Adrenal gland (tissue), 5 donors: ENCODE measurements around the gene CACNA1A.

Experiments used
- POLR2A ChIP-seq, 2 donors: fragments of 450-650 bp; IDR thresholded peaks; one replicate each; pipeline ENCODE4 v1.6.1; 2017; ENCODE audit warnings: antibody characterized with exemption in 2 of 2, mild to moderate bottlenecking in 2 of 2, moderate library complexity in 1 of 2
- TF ChIP-seq, protein P1 (sequence below), 6 experiments: fragments of 450-650 bp in 4 of 6; fragments of 200-600 bp in 2 of 6; sonication (generic) in 1 of 6; IDR thresholded peaks; 1 replicate in 5 of 6; 2 replicates in 1 of 6; pipeline versions ENCODE4 v1.5.1 to v1.8.0; 2016 to 2021; ENCODE audit warnings: antibody characterized with exemption in 6 of 6, mild to moderate bottlenecking in 2 of 6, moderate library complexity in 1 of 6
- donor health status: DM: no; HTN: no; CAD: no.

DNA sequence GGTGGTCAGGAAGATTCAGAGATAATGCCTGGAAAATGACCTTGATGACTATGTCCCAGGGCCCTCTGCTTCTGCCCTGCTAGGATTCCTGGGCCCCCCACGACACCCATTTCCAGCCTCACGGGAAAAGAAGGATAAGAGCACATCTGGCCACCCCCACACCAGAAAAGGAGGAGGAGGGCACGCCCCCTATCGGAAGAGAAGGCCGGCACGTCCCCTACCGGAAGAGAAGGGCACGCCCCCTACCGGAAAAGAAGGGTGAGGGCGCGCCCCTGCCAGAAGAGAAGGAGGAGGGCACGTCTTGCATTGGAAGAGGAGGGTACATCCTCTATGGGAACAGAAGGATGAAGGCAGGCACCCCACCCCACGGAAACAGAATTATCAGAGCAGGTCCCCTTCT, 271.8 kb downstream of the CACNA1A start:
- TF ChIP-seq, protein P1, sequence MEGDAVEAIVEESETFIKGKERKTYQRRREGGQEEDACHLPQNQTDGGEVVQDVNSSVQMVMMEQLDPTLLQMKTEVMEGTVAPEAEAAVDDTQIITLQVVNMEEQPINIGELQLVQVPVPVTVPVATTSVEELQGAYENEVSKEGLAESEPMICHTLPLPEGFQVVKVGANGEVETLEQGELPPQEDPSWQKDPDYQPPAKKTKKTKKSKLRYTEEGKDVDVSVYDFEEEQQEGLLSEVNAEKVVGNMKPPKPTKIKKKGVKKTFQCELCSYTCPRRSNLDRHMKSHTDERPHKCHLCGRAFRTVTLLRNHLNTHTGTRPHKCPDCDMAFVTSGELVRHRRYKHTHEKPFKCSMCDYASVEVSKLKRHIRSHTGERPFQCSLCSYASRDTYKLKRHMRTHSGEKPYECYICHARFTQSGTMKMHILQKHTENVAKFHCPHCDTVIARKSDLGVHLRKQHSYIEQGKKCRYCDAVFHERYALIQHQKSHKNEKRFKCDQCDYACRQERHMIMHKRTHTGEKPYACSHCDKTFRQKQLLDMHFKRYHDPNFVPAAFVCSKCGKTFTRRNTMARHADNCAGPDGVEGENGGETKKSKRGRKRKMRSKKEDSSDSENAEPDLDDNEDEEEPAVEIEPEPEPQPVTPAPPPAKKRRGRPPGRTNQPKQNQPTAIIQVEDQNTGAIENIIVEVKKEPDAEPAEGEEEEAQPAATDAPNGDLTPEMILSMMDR (IDR thresholded peaks at IDR 0.05) = peak in 4 of 6 experiments; percentile 5 to 60 (median 48)
- no peak for TF ChIP-seq POLR2A (IDR thresholded peaks at IDR 0.05)
